IMR-90 (cell line): ENCODE measurements around the gene CTSO. TPM values are rescaled to one million over a fixed set of nuclear protein-coding genes. Genes with fewer than 3 reads are reported as not detected.
A peak's percentile ranks its signal among the peaks of the same experiment; 100 is the strongest.

ENCODE experiments used
- ATAC-seq: fragments of 200-7000 bp; cut with Tn5 transposase; 2 replicates; pipeline ENCODE4 v1.9.1; 2020; ENCODE audit warnings: low read depth, mild to moderate bottlenecking, moderate library complexity
- BruUV-seq: library from RNA; stranded (reverse); fragments of 400-500 nt; replicated peaks from 2 replicates; lab custom pipeline; 2021; lab: Mats Ljungman, UMichigan
- CTCF ChIA-PET: fragments of 300-600 bp; formaldehyde crosslinking; extraction: SDS; loops from one replicate; lab custom pipeline; 2021; ENCODE audit warnings: antibody characterized with exemption; lab: Yijun Ruan, JAX
- POLR2A ChIA-PET: fragments of 300-600 bp; sonication (Branson Sonifier 250); formaldehyde crosslinking; loops from one replicate; lab custom pipeline; 2022; ENCODE audit warnings: antibody characterized with exemption; ENCODE audit not compliant: unreplicated experiment; lab: Charles Lee
- DNase-seq: peaks from one replicate; pipeline ENCODE4 v3.0.0; 2013
- H2AFZ ChIP-seq: replicated peaks from 2 replicates; pipeline ENCODE3; 2013; ENCODE audit warnings: low read length, mild to moderate bottlenecking; ENCODE audit not compliant: poor library complexity
- H2AK5ac ChIP-seq: 2 replicates; pipeline ENCODE4 v1.6.1; 2013; ENCODE audit warnings: low read depth, low read length, inconsistent platforms
- H2AK9ac ChIP-seq: replicated peaks from 2 replicates; pipeline ENCODE3; 2013; ENCODE audit warnings: mild to moderate bottlenecking, low read depth, low read length, moderate library complexity; ENCODE audit not compliant: poor library complexity
- H2BK120ac ChIP-seq: 2 replicates; pipeline ENCODE4 v1.6.1; 2013; ENCODE audit warnings: low read depth, low read length, inconsistent platforms
- H2BK15ac ChIP-seq: 3 replicates; pipeline ENCODE4 v1.6.1; 2013; ENCODE audit warnings: low read depth, low read length, inconsistent platforms
- H2BK20ac ChIP-seq: 2 replicates; pipeline ENCODE4 v1.6.1; 2013; ENCODE audit warnings: low read depth, mild to moderate bottlenecking, inconsistent platforms, low read length, moderate library complexity
- H2BK5ac ChIP-seq: 2 replicates; pipeline ENCODE4 v1.6.1; 2013; ENCODE audit warnings: mild to moderate bottlenecking, low read depth, low read length, inconsistent platforms; ENCODE audit not compliant: poor library complexity, severe bottlenecking
- H3K14ac ChIP-seq: replicated peaks from 2 replicates; pipeline ENCODE4 v1.6.1; 2013; ENCODE audit warnings: low read depth, low read length, inconsistent platforms
- H3K18ac ChIP-seq: 2 replicates; pipeline ENCODE4 v1.6.1; 2013; ENCODE audit warnings: low read depth, low read length, control low read depth
- H3K23ac ChIP-seq: 2 replicates; pipeline ENCODE4 v1.6.1; 2013; ENCODE audit warnings: low read depth, low read length, inconsistent platforms
- H3K27ac ChIP-seq: 2 replicates; pipeline ENCODE4 v1.5.1; 2013; ENCODE audit warnings: mild to moderate bottlenecking, control low read depth, low read length; ENCODE audit not compliant: insufficient read depth
- H3K27me3 ChIP-seq: 2 replicates; pipeline ENCODE4 v1.6.1; 2013; ENCODE audit warnings: low read length; ENCODE audit not compliant: control insufficient read depth, insufficient read depth
- H3K36me3 ChIP-seq: 2 replicates; pipeline ENCODE4 v1.6.1; 2013; ENCODE audit warnings: low read length, mixed read lengths; ENCODE audit not compliant: control insufficient read depth, insufficient read depth
- H3K4ac ChIP-seq: 2 replicates; pipeline ENCODE4 v1.6.1; 2013; ENCODE audit warnings: low read depth, low read length, inconsistent platforms
- H3K4me1 ChIP-seq: 2 replicates; pipeline ENCODE4 v1.6.1; 2013; ENCODE audit warnings: low read length, mixed read lengths; ENCODE audit not compliant: control insufficient read depth, insufficient read depth
- H3K4me2 ChIP-seq: 2 replicates; pipeline ENCODE4 v1.6.1; 2013; ENCODE audit warnings: low read depth, mild to moderate bottlenecking, control low read depth, low read length, moderate library complexity
- H3K4me3 ChIP-seq: 2 replicates; pipeline ENCODE4 v1.5.1; 2013; ENCODE audit warnings: low read depth, mild to moderate bottlenecking, control low read depth, low read length, moderate library complexity; ENCODE audit not compliant: insufficient read depth
- H3K56ac ChIP-seq: 2 replicates; pipeline ENCODE4 v1.6.1; 2013; ENCODE audit warnings: low read length, inconsistent platforms; ENCODE audit not compliant: insufficient read depth; ENCODE audit errors: extremely low read depth
- H3K79me1 ChIP-seq, 2 experiments: 2 replicates each; pipeline ENCODE4 v1.6.1; 2013; ENCODE audit warnings: low read length in 2 of 2, inconsistent platforms in 1 of 2, low read depth in 1 of 2
- H3K9ac ChIP-seq: 2 replicates; pipeline ENCODE4 v1.6.1; 2013; ENCODE audit warnings: low read depth, low read length, control low read depth
- H3K9me1 ChIP-seq: 2 replicates; pipeline ENCODE4 v1.6.1; 2013; ENCODE audit warnings: low read length, inconsistent platforms; ENCODE audit not compliant: insufficient read depth
- H3K9me3 ChIP-seq: 2 replicates; pipeline ENCODE4 v1.6.1; 2013; ENCODE audit warnings: low read length; ENCODE audit not compliant: control insufficient read depth, insufficient read depth
- H4K20me1 ChIP-seq: 2 replicates; pipeline ENCODE4 v1.6.1; 2013; ENCODE audit warnings: low read length, inconsistent platforms; ENCODE audit not compliant: insufficient read depth
- H4K5ac ChIP-seq: 2 replicates; pipeline ENCODE4 v1.6.1; 2013; ENCODE audit warnings: mild to moderate bottlenecking, low read depth, low read length, control low read depth
- H4K8ac ChIP-seq, 2 experiments: 2 replicates each; pipeline ENCODE4 v1.6.1; 2013; ENCODE audit warnings: low read depth in 2 of 2, low read length in 2 of 2, control low read depth in 1 of 2, inconsistent platforms in 1 of 2
- H4K91ac ChIP-seq: 2 replicates; pipeline ENCODE4 v1.6.1; 2013; ENCODE audit warnings: low read depth, low read length, inconsistent platforms; ENCODE audit not compliant: insufficient read depth
- CEBPB ChIP-seq: IDR thresholded peaks from 2 replicates; pipeline ENCODE4 v1.6.1; 2012; ENCODE audit warnings: low read depth, low read length, improper control_type of control experiment
- FOS ChIP-seq: fragments of 150-350 bp; IDR thresholded peaks from 2 replicates; pipeline ENCODE4 v1.6.1; 2016; ENCODE audit warnings: low read depth, low read length
- WGBS, 2 experiments: methylation state at CpG; one replicate each; pipeline versions ENCODE4 v1.1.5 to v1.1.7; 2013; ENCODE audit warnings: missing lambda C conversion rate in 2 of 2; ENCODE audit not compliant: insufficient read length in 1 of 2; ENCODE audit errors: extremely low coverage in 2 of 2; 5-methylcytosine and 5-hydroxymethylcytosine counted together
- dilution Hi-C: fragments of 300-500 bp; cut with HindIII; formaldehyde crosslinking; loops from one replicate; pipeline ENCODE4 v1.14.3; 2018; ENCODE audit warnings: low sequenced_read_pairs; ENCODE audit not compliant: unreplicated experiment
- in situ Hi-C: fragments of 300-500 bp; cut with MboI; formaldehyde crosslinking; loops from 3 replicates; pipeline ENCODE4 v1.14.3; 2019; ENCODE audit warnings: low sequenced_read_pairs, inconsistent platforms, mixed read lengths
- intact Hi-C: fragments of 100-400 bp; cut with micrococcal nuclease; formaldehyde crosslinking; loops from 2 replicates; pipeline ENCODE4 v1.10.0; 2022
- polyA plus RNA-seq, 3 experiments: library from polyadenylated mRNA; depleted of rRNA; stranded (reverse); fragments of >200 nt; gene quantifications; 2 replicates each; pipeline ENCODE4 v1.2.3, GENCODE V29; 2012; ENCODE audit warnings: low replicate concordance in 1 of 3
- total RNA-seq: library from RNA; depleted of rRNA; stranded (reverse); fragments of >200 nt; gene quantifications from 2 replicates; pipeline ENCODE4 v1.2.3, GENCODE V29; 2012

The CTSO gene
- total and polyA plus RNA-seq, 2 of the 4 experiments (the other 2 are of a cell fraction), result 2.9 to 3.9 TPM

- H3K18ac ChIP-seq, result peak overlapping the region; percentile 35; the same call in 1 of the 2 replicates
- no peaks in the 10 kb centered on the region for H4K20me1 ChIP-seq
- H3K14ac ChIP-seq, result no peak overlapping the region
- no peak overlapping the region for H3K4ac ChIP-seq
- no peaks in the 10 kb centered on the region for H3K79me1 ChIP-seq
- H3K36me3 ChIP-seq, result no peaks in the 10 kb centered on the region
- peak overlapping the region; percentile 17; the same call in 1 of the 2 replicates for H4K5ac ChIP-seq
- no peak overlapping the region for H2BK15ac ChIP-seq
- intact Hi-C loops, result no loop called here
- no CpG with 5 or more reads among the region's 6 CpGs for WGBS, 2 experiments
- CTCF ChIA-PET, result interaction anchor here (1.1 kb wide), 1 partner anchor 110 kb away, joined by 3 read pairs; no protein-coding TSS in a partner anchor
- H3K27me3 ChIP-seq, result peaks cover 2% of the 10 kb centered on the region; the same call in 1 of the 2 replicates
- peaks cover 2% of the 10 kb centered on the region; the same call in 1 of the 2 replicates for H3K4me1 ChIP-seq
- TF ChIP-seq FOS (no peak), CEBPB (0 out of 2 replicates have a peak, but pooled peaks have one; percentile 30)
- POLR2A ChIA-PET, result no interaction called here
- H2AFZ ChIP-seq, result no peak overlapping the region
- no peaks in the 10 kb centered on the region for H3K9me1 ChIP-seq
- no peak overlapping the region for H2AK9ac ChIP-seq
- no peak overlapping the region for H2BK5ac ChIP-seq
- H4K91ac ChIP-seq, result no peak overlapping the region
- H2BK120ac ChIP-seq, result no peak overlapping the region
- no peak overlapping the region for H3K56ac ChIP-seq
- no TSS peak for BruUV-seq
- H3K23ac ChIP-seq, result no peak overlapping the region
- dilution Hi-C loops, result no loop called here
- H2AK5ac ChIP-seq, result no peak overlapping the region
- no peak overlapping the region for H4K8ac ChIP-seq
- H3K9me3 ChIP-seq, result no peaks in the 10 kb centered on the region
- in situ Hi-C loops, result no loop called here
- no peak overlapping the region for H3K4me3 ChIP-seq
- DNase-seq (peak; percentile 99), ATAC-seq (peak; percentile 93)
- peak overlapping the region; percentile 92 for H3K4me2 ChIP-seq
- no peak overlapping the region for H2BK20ac ChIP-seq
- no peak overlapping the region; the same call in 1 of the 2 replicates for H3K27ac ChIP-seq
- H3K9ac ChIP-seq, result no peak overlapping the region
Observed at GRCh38 chr4:155906554-155907247, 47.0 kb downstream of the CTSO start.
